HG02885 (cell line): ENCODE data around the gene MTFR1L.

Experiments used
- ATAC-seq: cut with Tn5 transposase; IDR thresholded peaks from one replicate; pipeline ENCODE4 v1.9.1; 2021; ENCODE audit warnings: mild to moderate bottlenecking; ENCODE audit not compliant: unreplicated experiment, poor library complexity

Gene MTFR1L

GRCh38 chr1:25805863-25806225, 13.9 kb upstream of the MTFR1L start:
- ATAC-seq: no peak

GRCh38 chr1:25806418-25806817, 13.3 kb upstream of the MTFR1L start:
- ATAC-seq: no peak

GRCh38 chr1:25807480-25808390, 12.0 kb upstream of the MTFR1L start:
- ATAC-seq: no peak

GRCh38 chr1:25808481-25809244, 11.1 kb upstream of the MTFR1L start:
- no peak for ATAC-seq

GRCh38 chr1:25809283-25809926, 10.3 kb upstream of the MTFR1L start:
- no peak for ATAC-seq

GRCh38 chr1:25809929-25810328, 9.8 kb upstream of the MTFR1L start:
- no peak for ATAC-seq

GRCh38 chr1:25810341-25811299, 9.1 kb upstream of the MTFR1L start:
- no peak for ATAC-seq

GRCh38 chr1:25811384-25812082, 8.2 kb upstream of the MTFR1L start:
- ATAC-seq: no peak

GRCh38 chr1:25813071-25813733, 6.6 kb upstream of the MTFR1L start:
- ATAC-seq: no peak

- no peak for ATAC-seq
Measured at GRCh38 chr1:25813734-25814471, 5.9 kb upstream of the MTFR1L start.

GRCh38 chr1:25814549-25815087, 5.1 kb upstream of the MTFR1L start:
- no peak for ATAC-seq

- no peak for ATAC-seq
Measured at GRCh38 chr1:25815208-25816111, 4.3 kb upstream of the MTFR1L start.

- ATAC-seq: no peak
Measured at GRCh38 chr1:25816112-25816718, 3.5 kb upstream of the MTFR1L start.

- ATAC-seq: no peak
Measured at GRCh38 chr1:25817840-25818501, 1.8 kb upstream of the MTFR1L start.

- ATAC-seq: no peak
Measured at GRCh38 chr1:25818569-25818968, 1.2 kb upstream of the MTFR1L start.
